Dedifferentiated amniotic fluid mesenchymal stem cell (primary cell): ENCODE results near the gene FAM76B.
"Not testable (repeated sequence)": the region's sequence is repeated elsewhere in the genome, so short reads cannot be mapped to it uniquely, and the experiment has no call there.

Experiments used
- DNase-seq: peaks from one replicate; pipeline ENCODE4 v3.0.0-alpha.2; 2016; ENCODE audit errors: extremely low spot score

Gene FAM76B

GRCh38 chr11:95789506-95790122 lies at the start of gene FAM76B:
FAM76B (minus strand) TSS chr11:95789782; CDS start chr11:95789478, 304 bp downstream.
- peak; percentile 99 for DNase-seq

- DNase-seq, result peak; percentile 93
These were observed 46.3 kb upstream of the FAM76B start for GRCh38 chr11:95835768-95836488.

DNA sequence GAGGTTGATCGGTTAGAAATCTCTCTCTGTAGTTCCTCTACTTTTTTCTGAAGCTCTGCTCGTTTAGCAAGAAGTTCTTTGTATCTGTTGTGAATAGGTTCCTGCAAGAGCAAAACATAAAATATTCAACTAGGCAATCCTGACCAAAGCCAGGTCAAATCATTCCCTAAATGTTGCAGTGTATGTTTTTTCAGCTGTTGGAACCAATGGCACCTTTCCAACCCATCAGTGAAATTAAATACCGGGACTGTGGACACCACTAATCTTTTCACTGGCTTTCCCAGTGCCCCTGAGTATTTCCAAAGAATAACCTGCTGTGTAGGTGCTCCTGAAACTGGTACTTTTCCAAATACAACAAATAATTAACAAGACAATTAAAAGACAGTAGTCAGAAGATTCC lies 45.8 kb upstream of the FAM76B start:
- no peak for DNase-seq

DNA sequence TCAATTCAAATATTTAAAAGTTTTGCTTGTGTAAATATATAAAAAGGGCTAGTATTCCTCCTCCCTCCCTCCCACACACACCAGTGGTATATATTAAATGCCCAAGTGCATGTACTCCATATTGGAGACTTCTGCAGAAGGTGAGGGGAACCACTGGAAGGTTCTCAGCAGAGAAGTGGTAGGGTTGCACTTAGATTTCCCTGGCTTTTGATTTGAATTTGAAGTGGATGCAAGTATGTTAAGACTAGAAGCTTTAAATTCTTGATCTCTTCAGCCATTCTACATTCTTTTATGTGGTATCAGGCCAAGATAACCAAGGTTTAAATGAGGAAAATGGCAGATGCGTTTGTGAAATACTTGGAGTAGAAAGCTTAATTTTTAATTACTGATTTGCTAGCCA lies 43.8 kb upstream of the FAM76B start:
- no peak for DNase-seq

- DNase-seq, result no peak
These were observed 43.2 kb upstream of the FAM76B start for GRCh38 chr11:95832763-95833162.

GRCh38 chr11:95831198-95831883 lies 41.8 kb upstream of the FAM76B start:
- DNase-seq, result peak; percentile 57

- no peak for DNase-seq
These were observed 40.1 kb upstream of the FAM76B start for GRCh38 chr11:95829580-95830259.

DNA sequence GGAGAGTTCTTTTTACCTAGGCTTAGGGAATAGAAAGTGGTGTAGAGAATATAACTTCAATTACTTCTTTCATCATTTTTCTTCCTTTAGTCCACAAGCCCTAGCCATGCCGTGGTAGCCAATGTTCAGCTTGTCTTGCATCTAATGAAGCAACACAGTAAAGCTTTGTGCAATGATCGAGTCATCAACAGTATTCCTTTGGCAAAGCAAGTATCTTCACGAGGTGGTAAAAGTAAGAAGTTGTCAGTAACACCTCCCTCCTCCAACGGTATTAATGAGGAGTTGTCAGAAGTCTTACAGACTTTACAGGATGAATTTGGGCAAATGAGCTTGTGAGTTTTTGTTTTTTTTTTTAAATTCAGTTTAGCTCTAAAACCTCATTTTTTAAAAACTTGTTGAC lies 38.1 kb upstream of the FAM76B start:
- no peak for DNase-seq

GRCh38 chr11:95821640-95822039 lies 32.1 kb upstream of the FAM76B start:
- no peak for DNase-seq

DNA sequence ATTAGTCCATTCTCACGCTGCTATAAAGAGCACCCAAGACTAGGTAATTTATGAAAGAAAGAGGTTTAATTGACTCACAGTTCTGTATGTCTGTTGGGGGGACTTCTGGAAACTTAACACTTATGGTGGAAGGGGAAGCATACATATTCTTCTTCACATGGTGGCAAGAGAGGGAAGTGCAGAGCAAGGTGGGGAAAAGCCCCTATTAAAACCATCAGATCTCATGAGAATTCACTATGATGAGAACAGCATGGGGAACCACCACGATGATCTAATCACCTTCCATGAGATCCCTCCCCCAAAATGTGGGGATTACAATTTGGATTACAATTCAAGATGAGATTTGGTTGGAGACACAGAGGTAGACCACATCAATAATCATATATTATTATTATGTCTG lies 26.5 kb upstream of the FAM76B start:
- no peak for DNase-seq

DNA sequence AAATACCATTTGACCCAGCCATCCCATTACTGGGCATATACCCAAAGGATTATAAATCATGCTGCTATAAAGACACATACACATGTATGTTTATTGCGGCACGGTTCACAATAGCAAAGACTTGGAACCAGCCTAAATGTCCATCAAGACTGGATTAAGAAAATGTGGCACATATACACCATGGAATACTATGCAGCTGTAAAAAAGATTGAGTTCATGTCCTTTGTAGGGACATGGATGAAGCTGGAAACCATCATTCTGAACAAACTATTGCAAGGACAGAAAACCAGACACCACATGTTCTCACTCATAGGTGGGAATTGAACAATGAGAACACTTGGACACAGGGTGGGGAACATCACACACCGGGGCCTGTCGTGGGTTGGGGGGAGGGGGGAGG lies 21.5 kb upstream of the FAM76B start:
- DNase-seq, result not testable (repeated sequence)

DNA sequence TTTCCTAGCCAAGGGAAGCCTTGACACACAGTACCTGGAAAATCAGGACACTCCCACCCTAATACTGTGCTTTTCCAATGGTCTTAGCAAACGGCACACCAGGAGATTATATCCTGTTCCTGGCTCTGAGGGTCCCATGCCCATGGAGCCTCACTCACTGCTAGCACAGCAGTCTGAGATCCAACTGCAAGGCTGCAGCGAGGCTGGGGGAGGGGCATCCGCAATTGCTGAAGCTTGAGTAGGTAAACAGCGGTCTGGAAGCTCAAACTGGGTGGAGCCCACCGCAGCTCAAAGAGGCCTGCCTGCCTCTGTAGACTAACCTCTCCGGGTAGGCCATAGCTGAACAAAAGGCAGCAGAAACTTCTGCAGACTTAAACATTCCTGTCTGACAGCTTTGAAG lies 16.9 kb upstream of the FAM76B start:
- not testable (repeated sequence) for DNase-seq

- no peak for DNase-seq
These were observed 16.3 kb upstream of the FAM76B start for GRCh38 chr11:95805869-95806268.

DNA sequence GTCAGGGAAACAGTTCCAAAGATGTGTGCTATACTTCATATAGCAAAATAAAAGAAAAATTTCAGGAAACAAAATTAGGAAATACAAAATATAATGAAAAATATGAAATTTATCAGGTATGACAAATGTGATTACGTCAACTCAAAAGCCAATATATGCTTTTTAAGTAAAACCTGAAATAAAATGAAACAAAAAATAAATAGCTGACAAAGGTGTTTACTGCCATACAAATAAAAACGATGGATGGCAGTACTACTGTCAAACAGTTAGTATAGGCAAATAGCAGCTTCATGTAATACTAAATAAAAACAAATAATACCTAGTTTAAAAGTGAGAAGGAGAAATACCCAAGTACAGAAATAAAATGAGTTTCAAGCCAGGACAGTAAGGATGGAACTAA lies 14.4 kb upstream of the FAM76B start:
- no peak for DNase-seq

DNA sequence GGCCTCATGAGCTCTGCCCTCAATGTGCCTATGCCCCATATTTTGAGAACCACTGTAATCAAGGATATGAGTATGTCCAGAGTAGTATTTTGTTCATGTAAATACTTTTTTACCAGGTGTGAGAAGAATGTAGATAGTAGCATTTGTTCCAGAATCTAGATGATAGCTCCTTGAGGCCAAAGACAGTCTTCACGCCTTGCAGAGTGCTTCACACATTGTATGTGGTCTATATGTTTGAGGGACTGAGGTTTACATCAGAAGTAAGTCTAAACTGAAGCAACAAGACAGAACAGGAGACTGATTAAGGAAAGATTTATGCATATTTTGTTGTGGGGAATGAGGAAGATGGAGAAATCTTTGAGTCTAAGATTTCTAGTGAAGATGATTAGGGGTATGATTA lies 13.2 kb upstream of the FAM76B start:
- DNase-seq, result no peak

DNA sequence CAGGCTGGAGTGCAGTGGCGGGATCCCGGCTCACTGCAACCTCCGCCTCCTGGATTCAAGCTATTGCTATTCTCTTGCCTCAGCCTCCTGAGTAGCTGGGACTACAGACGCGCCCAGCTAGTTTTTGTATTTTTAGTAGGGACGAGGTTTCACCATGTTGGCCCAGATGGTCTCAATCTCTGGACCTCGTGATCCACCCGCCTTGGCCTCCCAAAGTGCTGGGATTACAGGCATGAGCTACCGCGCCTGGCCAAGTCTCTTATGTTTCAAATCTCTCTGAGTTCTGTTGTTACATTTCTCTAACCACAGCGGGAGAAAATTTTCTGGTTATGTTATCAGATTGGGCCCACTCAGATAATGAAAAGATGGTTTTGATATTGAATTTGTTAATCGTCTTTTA lies 10.9 kb upstream of the FAM76B start:
- DNase-seq, result no peak

- DNase-seq, result no peak
These were observed 10.0 kb upstream of the FAM76B start for GRCh38 chr11:95799546-95799945.

DNA sequence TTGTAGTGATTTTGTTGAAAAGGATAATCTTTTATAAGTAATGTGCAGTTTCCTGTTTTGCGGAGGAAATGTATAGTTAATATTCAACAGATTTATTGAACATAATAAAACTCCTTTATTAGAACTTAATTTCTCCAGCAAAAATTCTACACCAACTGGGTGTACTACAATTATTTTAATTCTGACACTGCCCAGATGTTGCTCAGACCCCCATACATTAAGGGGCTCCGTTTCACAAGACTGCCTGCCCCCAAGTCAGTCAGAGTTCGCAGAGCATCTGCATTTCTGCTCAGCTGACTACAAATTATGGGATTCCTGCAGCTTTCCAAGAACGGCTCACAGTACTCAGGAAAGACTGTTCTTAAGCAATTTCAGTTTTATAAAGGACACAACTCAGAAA lies 6.9 kb upstream of the FAM76B start:
- no peak for DNase-seq

DNA sequence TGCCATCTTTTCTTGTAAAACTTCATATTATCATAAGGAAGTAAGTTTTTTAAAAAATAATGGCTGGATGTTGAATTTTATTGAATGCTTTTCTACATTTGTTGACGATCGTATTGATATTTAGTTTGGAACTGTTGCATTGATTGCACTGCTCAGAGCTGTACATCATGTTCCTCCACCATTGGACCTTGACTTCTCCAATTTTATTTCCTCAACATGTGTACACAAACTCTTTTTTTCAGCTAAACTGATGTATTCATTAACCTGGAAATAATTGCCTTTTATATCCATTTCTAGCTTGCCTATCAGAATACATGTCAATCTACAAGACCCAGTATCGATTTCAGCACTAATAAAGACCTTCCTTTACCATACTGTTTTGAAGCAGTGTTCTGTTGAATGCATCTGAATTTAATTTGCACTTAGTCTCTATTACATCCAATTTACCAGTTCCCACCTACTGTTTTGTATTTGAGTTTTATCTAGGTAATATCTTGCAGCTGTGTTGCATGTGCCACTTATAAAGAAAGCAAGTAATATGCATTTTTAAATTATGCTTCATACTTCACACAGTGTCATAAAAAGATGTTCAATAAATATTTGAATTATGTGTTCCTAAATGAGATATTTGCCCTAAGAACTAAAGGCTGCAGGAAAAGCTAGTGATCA lies 6.2 kb upstream of the FAM76B start:
- DNase-seq, result no peak

DNA sequence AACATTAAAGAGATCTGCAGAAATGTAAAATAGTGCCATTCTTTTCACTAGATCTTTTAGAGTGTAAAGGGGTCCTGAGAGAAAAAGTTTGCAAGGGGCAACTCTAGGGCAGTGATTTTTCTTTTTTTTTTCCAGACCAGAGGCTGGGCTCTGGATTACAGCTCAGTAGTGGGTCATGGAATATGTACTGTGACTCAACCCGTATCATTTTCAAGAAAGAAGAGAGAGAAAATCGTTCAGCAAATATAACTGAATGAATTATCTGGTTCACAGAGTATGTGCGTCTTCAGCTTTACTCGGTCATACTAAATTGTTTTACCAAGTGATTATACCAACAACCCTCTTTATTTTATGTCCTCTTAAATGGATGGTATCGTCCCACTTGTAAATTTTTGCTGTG lies 4.5 kb upstream of the FAM76B start:
- DNase-seq, result no peak

- DNase-seq, result no peak
These were observed 3.5 kb upstream of the FAM76B start for GRCh38 chr11:95793116-95793515.

DNA sequence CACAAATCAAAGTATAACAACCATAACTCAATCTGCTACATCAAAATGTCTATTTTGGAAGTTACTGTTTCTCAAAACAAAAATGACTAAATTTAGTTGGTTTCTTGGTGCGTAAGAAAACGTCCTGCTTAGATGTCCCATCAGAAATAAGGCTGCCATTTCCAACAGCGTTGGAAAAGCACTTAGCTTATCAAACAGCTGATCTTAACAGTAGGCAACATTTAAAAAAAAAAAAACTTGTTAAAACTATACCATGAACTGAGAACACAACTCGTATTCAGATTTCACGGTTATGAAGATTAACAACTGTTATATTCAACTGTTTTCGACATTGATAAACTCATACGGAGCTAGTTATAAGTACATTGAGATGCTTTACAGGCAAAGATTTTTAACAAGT lies 3.1 kb upstream of the FAM76B start:
- DNase-seq, result no peak
